Gastroesophageal sphincter (tissue), 2 donors: ENCODE results near the gene KIF21A.

ENCODE experiments used
- POLR2A ChIP-seq, 2 donors: fragments of 450-650 bp; IDR thresholded peaks; one replicate each; pipeline ENCODE4 v1.6.1; 2017; ENCODE audit warnings: antibody characterized with exemption in 2 of 2, mild to moderate bottlenecking in 2 of 2, moderate library complexity in 1 of 2
- POLR2AphosphoS5 ChIP-seq: sonication (generic); formaldehyde crosslinking; IDR thresholded peaks from one replicate; pipeline ENCODE4 v1.6.1; 2017; ENCODE audit warnings: antibody characterized with exemption

DNA sequence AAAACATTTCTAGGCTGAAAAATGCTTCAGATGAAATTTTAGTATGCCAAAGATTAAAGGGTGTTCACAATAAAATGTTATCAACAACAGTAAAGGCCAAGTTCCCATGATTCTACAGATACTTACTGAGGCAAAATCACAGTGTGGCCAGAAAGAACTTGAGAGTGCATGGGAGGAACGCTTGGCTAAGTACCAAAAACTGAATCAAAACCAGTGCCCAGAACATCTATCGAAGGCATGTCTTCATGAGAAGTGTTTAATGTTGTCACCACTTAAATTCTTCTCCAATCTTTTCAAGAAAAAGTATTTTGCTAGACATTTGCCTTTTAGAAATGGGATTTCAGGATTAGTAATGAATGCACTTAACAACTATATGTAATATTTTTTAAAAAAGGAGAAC is 41.5 kb downstream of the KIF21A start:
- TF ChIP-seq POLR2A (IDR thresholded peaks at IDR 0.05) (no peak), POLR2AphosphoS5 (no peak)
